HepG2 (cell line): ENCODE results near the gene NUBP1. TPM values are rescaled to one million over a fixed set of nuclear protein-coding genes. Genes with fewer than 3 reads are reported as not detected.
A peak's percentile ranks its signal among the peaks of the same experiment; 100 is the strongest.

Experiments
- AHR ChIP-seq: IDR thresholded peaks from 2 replicates; pipeline ENCODE4 v1.6.1; 2018; ENCODE audit warnings: missing genetic modification reagents, missing compliant biosample characterization
- AKAP8 ChIP-seq: sonication (generic); formaldehyde crosslinking; IDR thresholded peaks from 2 replicates; pipeline ENCODE4 v1.5.1; 2020; ENCODE audit warnings: mild to moderate bottlenecking, missing genetic modification reagents
- KLF15 ChIP-seq: sonication (generic); formaldehyde crosslinking; IDR thresholded peaks from 2 replicates; pipeline ENCODE4 v1.8.1; 2023; ENCODE audit warnings: borderline replicate concordance, mild to moderate bottlenecking, inconsistent platforms, missing genetic modification reagents, mixed read lengths
- SOX13 ChIP-seq, 3 experiments: fragments of 450-650 bp in 1 of 3; sonication (generic) in 1 of 3; formaldehyde crosslinking in 1 of 3; IDR thresholded peaks in 2 of 3; conservative IDR thresholded peaks in 1 of 3; 2 replicates each; pipeline versions ENCODE4 v1.5.0 to v1.6.1; 2016 to 2020; ENCODE audit warnings: antibody characterized with exemption in 1 of 3, mild to moderate bottlenecking in 1 of 3, missing compliant biosample characterization in 1 of 3, missing genetic modification reagents in 1 of 3, moderate library complexity in 1 of 3
- ZFP41 ChIP-seq: sonication (generic); formaldehyde crosslinking; IDR thresholded peaks from 2 replicates; pipeline ENCODE4 v1.4.0; 2020; ENCODE audit warnings: mild to moderate bottlenecking, missing genetic modification reagents, borderline replicate concordance
- ZNF644 ChIP-seq: IDR thresholded peaks from 2 replicates; pipeline ENCODE4 v1.6.1; 2016; ENCODE audit warnings: low read depth
- ZNF713 ChIP-seq: sonication (generic); formaldehyde crosslinking; IDR thresholded peaks from 2 replicates; pipeline ENCODE4 v1.4.0; 2020; ENCODE audit warnings: mild to moderate bottlenecking, missing genetic modification reagents
- polyA plus RNA-seq, 8 experiments: library from polyadenylated mRNA; depleted of rRNA in 3 of 8; stranded (reverse) in 7 of 8; unstranded in 1 of 8; fragments of >200 nt; fragmentation: Illumina TruSeq in 4 of 8; extraction: Trizol in 4 of 8; gene quantifications; 2 replicates each; pipeline versions ENCODE4 v1.2.1 to v1.2.3, GENCODE V29; 2011 to 2016; ENCODE audit warnings: low read depth in 4 of 8, missing spikeins in 1 of 8, mixed read lengths in 1 of 8; ENCODE audit not compliant: insufficient read depth in 1 of 8
- total RNA-seq, 5 experiments: library from RNA; depleted of rRNA; stranded (reverse); fragments of >200 nt; fragmentation: Illumina TruSeq; extraction: Trizol; gene quantifications; 2 replicates each; pipeline ENCODE4 v1.2.3, GENCODE V29; 2016; ENCODE audit warnings: low read depth in 1 of 5
- TF ChIP-seq, protein P1 (sequence below): sonication (generic); formaldehyde crosslinking; IDR thresholded peaks from 2 replicates; pipeline ENCODE4 v1.4.0; 2020; ENCODE audit warnings: missing genetic modification reagents, borderline replicate concordance
- TF ChIP-seq, protein P2 (sequence below): sonication (generic); formaldehyde crosslinking; IDR thresholded peaks from 2 replicates; pipeline ENCODE4 v1.4.0; 2020; ENCODE audit warnings: mild to moderate bottlenecking, missing genetic modification reagents, borderline replicate concordance
- TF ChIP-seq, protein P3 (sequence below): sonication (generic); formaldehyde crosslinking; IDR thresholded peaks from 2 replicates; pipeline ENCODE4 v1.9.0; 2022; ENCODE audit warnings: low read depth, missing genetic modification reagents
- TF ChIP-seq, protein P4 (sequence below): IDR thresholded peaks from 2 replicates; pipeline ENCODE4 v1.6.1; 2016; ENCODE audit warnings: missing compliant biosample characterization, missing genetic modification reagents, borderline replicate concordance

Gene NUBP1
- total and polyA plus RNA-seq, 2 of the 13 experiments (the other 11 are each of a cell fraction or from before 2014, with no cell fraction given) = 53.5 to 70.4 TPM

DNA sequence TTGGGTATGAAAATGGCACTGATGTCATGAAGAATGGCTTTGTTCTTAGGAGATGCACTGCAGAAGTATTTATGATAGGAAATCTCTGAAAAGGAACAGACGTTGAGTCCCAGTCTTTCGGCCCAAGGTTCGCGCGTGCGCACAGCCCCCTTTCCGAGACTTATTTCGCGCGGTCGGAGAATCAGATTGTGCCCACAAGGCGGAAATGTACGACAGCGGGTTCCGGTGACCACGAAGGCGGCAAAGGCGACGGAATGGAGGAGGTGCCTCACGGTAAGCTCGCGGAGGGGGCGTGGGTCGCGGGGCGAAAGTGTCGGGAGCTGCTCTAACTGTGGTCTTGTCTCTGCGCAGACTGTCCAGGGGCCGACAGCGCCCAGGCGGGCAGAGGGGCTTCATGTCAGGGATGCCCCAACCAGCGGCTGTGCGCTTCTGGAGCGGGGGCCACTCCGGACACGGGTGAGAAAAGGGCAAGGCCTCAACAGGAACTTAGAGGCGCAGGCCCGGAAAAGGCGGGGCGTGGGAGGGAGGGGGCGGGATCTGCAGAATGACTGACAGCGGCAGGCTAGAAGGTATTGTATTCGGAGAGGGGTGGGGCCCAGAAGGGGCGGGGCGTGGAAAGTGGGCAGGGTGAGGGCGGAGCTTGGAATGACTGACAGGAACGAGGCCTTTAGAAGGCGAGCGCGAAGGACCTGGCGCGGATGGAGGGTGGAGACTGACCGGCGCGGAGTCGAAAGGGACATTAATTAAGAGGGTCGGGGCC, at the start of gene NUBP1 (continued):
- TF ChIP-seq, protein P1, sequence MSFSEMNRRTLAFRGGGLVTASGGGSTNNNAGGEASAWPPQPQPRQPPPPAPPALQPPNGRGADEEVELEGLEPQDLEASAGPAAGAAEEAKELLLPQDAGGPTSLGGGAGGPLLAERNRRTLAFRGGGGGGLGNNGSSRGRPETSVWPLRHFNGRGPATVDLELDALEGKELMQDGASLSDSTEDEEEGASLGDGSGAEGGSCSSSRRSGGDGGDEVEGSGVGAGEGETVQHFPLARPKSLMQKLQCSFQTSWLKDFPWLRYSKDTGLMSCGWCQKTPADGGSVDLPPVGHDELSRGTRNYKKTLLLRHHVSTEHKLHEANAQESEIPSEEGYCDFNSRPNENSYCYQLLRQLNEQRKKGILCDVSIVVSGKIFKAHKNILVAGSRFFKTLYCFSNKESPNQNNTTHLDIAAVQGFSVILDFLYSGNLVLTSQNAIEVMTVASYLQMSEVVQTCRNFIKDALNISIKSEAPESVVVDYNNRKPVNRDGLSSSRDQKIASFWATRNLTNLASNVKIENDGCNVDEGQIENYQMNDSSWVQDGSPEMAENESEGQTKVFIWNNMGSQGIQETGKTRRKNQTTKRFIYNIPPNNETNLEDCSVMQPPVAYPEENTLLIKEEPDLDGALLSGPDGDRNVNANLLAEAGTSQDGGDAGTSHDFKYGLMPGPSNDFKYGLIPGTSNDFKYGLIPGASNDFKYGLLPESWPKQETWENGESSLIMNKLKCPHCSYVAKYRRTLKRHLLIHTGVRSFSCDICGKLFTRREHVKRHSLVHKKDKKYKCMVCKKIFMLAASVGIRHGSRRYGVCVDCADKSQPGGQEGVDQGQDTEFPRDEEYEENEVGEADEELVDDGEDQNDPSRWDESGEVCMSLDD (CRISPR knock-in tag) = peak; percentile 61; the same call in 1 of the 2 replicates
- TF ChIP-seq ZNF713 = no peak
- TF ChIP-seq AKAP8 = 0 out of 2 replicates have a peak, but pooled peaks have one; percentile 85
- TF ChIP-seq, protein P2, sequence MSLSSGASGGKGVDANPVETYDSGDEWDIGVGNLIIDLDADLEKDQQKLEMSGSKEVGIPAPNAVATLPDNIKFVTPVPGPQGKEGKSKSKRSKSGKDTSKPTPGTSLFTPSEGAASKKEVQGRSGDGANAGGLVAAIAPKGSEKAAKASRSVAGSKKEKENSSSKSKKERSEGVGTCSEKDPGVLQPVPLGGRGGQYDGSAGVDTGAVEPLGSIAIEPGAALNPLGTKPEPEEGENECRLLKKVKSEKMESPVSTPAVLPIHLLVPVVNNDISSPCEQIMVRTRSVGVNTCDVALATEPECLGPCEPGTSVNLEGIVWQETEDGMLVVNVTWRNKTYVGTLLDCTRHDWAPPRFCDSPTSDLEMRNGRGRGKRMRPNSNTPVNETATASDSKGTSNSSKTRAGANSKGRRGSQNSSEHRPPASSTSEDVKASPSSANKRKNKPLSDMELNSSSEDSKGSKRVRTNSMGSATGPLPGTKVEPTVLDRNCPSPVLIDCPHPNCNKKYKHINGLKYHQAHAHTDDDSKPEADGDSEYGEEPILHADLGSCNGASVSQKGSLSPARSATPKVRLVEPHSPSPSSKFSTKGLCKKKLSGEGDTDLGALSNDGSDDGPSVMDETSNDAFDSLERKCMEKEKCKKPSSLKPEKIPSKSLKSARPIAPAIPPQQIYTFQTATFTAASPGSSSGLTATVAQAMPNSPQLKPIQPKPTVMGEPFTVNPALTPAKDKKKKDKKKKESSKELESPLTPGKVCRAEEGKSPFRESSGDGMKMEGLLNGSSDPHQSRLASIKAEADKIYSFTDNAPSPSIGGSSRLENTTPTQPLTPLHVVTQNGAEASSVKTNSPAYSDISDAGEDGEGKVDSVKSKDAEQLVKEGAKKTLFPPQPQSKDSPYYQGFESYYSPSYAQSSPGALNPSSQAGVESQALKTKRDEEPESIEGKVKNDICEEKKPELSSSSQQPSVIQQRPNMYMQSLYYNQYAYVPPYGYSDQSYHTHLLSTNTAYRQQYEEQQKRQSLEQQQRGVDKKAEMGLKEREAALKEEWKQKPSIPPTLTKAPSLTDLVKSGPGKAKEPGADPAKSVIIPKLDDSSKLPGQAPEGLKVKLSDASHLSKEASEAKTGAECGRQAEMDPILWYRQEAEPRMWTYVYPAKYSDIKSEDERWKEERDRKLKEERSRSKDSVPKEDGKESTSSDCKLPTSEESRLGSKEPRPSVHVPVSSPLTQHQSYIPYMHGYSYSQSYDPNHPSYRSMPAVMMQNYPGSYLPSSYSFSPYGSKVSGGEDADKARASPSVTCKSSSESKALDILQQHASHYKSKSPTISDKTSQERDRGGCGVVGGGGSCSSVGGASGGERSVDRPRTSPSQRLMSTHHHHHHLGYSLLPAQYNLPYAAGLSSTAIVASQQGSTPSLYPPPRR = peak; percentile 50; the same call in 1 of the 2 replicates
- TF ChIP-seq, protein P3, sequence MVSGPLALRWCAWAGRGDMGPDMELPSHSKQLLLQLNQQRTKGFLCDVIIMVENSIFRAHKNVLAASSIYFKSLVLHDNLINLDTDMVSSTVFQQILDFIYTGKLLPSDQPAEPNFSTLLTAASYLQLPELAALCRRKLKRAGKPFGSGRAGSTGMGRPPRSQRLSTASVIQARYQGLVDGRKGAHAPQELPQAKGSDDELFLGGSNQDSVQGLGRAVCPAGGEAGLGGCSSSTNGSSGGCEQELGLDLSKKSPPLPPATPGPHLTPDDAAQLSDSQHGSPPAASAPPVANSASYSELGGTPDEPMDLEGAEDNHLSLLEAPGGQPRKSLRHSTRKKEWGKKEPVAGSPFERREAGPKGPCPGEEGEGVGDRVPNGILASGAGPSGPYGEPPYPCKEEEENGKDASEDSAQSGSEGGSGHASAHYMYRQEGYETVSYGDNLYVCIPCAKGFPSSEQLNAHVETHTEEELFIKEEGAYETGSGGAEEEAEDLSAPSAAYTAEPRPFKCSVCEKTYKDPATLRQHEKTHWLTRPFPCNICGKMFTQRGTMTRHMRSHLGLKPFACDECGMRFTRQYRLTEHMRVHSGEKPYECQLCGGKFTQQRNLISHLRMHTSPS (CRISPR knock-in tag) = peak; percentile 61; the same call in 1 of the 2 replicates
- TF ChIP-seq KLF15 = peak; percentile 93; the same call in 1 of the 2 replicates
- TF ChIP-seq AHR (CRISPR knock-in tag) = peak; percentile 63
- TF ChIP-seq ZNF644 (CRISPR knock-in tag) = no peak; the same call in 1 of the 2 replicates
- TF ChIP-seq SOX13 (IDR thresholded peaks at IDR 0.05) = no peak; the same call in 1 of the 2 replicates
- TF ChIP-seq SOX13 (CRISPR knock-in tag; conservative IDR thresholded peaks at IDR 0.05 in 1 of 2, IDR thresholded peaks at IDR 0.05 in 1 of 2) = peak in 1 of 2 experiments; percentile 36; a peak in 1 of 4 replicates
- TF ChIP-seq ZFP41 = no peak; the same call in 1 of the 2 replicates
- TF ChIP-seq, protein P4, sequence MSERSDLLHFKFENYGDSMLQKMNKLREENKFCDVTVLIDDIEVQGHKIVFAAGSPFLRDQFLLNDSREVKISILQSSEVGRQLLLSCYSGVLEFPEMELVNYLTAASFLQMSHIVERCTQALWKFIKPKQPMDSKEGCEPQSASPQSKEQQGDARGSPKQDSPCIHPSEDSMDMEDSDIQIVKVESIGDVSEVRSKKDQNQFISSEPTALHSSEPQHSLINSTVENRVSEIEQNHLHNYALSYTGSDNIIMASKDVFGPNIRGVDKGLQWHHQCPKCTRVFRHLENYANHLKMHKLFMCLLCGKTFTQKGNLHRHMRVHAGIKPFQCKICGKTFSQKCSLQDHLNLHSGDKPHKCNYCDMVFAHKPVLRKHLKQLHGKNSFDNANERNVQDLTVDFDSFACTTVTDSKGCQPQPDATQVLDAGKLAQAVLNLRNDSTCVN (CRISPR knock-in tag) = peak; percentile 96
